HepG2 (cell line): ENCODE measurements around the gene ACAP3. TPM values are rescaled to one million over a fixed set of nuclear protein-coding genes. Genes with fewer than 3 reads are reported as not detected.

Experiments
- ATAC-seq: fragments of 200-7000 bp; cut with Tn5 transposase; 3 replicates; pipeline ENCODE4 v1.9.1; 2020; ENCODE audit warnings: mild to moderate bottlenecking, moderate library complexity
- BruUV-seq: library from RNA; stranded (reverse); fragments of 400-500 nt; replicated peaks from 2 replicates; lab custom pipeline; 2021; lab: Mats Ljungman, UMichigan
- CTCF ChIA-PET: fragments of 300-600 bp; formaldehyde crosslinking; extraction: SDS; loops from one replicate; lab custom pipeline; 2021; ENCODE audit warnings: low total read pairs, inconsistent platforms, low intra/inter-chr PET ratio; lab: Yijun Ruan, JAX
- POLR2A ChIA-PET: fragments of 350-600 bp; sonication (Branson Sonifier 250); formaldehyde crosslinking; loops from one replicate; lab custom pipeline; 2020; ENCODE audit warnings: antibody characterized with exemption, inconsistent platforms; lab: Yijun Ruan, JAX
- DNase-seq: peaks from one replicate; pipeline ENCODE4 v3.0.0-alpha.2; 2015; ENCODE audit warnings: low spot score
- FAIRE-seq: peaks from 3 replicates; lab custom pipeline; 2011; peaks lifted over from hg19 to GRCh38; lab: Jason Lieb, UNC
- H2AFZ ChIP-seq: one replicate; pipeline ENCODE4 v1.6.1; 2011; ENCODE audit warnings: low read length, inconsistent platforms
- H3K27ac ChIP-seq: fragments of 300-600 bp; 3 replicates; pipeline ENCODE4 v1.8.0; 2011; ENCODE audit warnings: mixed run types, mild to moderate bottlenecking, mixed read lengths, low read length, inconsistent platforms; ENCODE audit not compliant: insufficient read depth; ENCODE audit errors: extremely low read length
- H3K27me3 ChIP-seq, 2 experiments: fragments of 200-600 bp in 1 of 2; 2 replicates in 1 of 2; 3 replicates in 1 of 2; pipeline versions ENCODE4 v1.6.0 to v1.8.0; 2011; ENCODE audit warnings: low read length in 2 of 2, mild to moderate bottlenecking in 2 of 2, moderate library complexity in 2 of 2, inconsistent platforms in 1 of 2; ENCODE audit not compliant: insufficient read depth in 2 of 2, control insufficient read depth in 1 of 2
- H3K36me3 ChIP-seq, 2 experiments: fragments of 200-600 bp in 1 of 2; replicated peaks in 1 of 2; 2 replicates in 1 of 2; 3 replicates in 1 of 2; pipeline versions ENCODE4 v1.5.1 to v1.8.0; 2011; ENCODE audit warnings: low read length in 2 of 2, inconsistent platforms in 1 of 2; ENCODE audit not compliant: insufficient read depth in 2 of 2, control insufficient read depth in 1 of 2
- H3K4me1 ChIP-seq: 2 replicates; pipeline ENCODE4 v1.5.1; 2012; ENCODE audit warnings: low read length, inconsistent platforms; ENCODE audit not compliant: insufficient read depth
- H3K4me2 ChIP-seq: 2 replicates; pipeline ENCODE4 v1.6.0; 2011; ENCODE audit warnings: low read depth, low read length, inconsistent platforms
- H3K4me3 ChIP-seq, 3 experiments: fragments of 200-600 bp in 1 of 3; sonication (generic), shearing (Covaris generic) in 1 of 3; replicated peaks in 1 of 3; 2 replicates each; pipeline ENCODE4 v1.5.1; 2011 to 2016; ENCODE audit warnings: low read length in 3 of 3, inconsistent platforms in 2 of 3, low read depth in 2 of 3, mild to moderate bottlenecking in 2 of 3, control low read depth in 1 of 3, mixed read lengths in 1 of 3; ENCODE audit not compliant: insufficient read depth in 1 of 3
- H3K79me2 ChIP-seq: one replicate; pipeline ENCODE4 v1.6.1; 2011; ENCODE audit warnings: low read length, inconsistent platforms; ENCODE audit not compliant: insufficient read depth
- H3K9ac ChIP-seq: 2 replicates; pipeline ENCODE4 v1.6.0; 2011; ENCODE audit warnings: mild to moderate bottlenecking, low read depth, low read length, inconsistent platforms; ENCODE audit not compliant: insufficient read depth
- H3K9me3 ChIP-seq: 2 replicates; pipeline ENCODE4 v1.5.1; 2012; ENCODE audit warnings: mild to moderate bottlenecking, low read length
- H4K20me1 ChIP-seq: 2 replicates; pipeline ENCODE4 v1.6.0; 2011; ENCODE audit warnings: inconsistent platforms, mild to moderate bottlenecking, low read length, moderate library complexity; ENCODE audit not compliant: insufficient read depth
- FOXM1 ChIP-seq: sonication (generic); formaldehyde crosslinking; IDR thresholded peaks from 2 replicates; pipeline ENCODE4 v1.5.0; 2020; ENCODE audit warnings: missing genetic modification reagents
- KDM2A ChIP-seq: sonication (generic); formaldehyde crosslinking; IDR thresholded peaks from 2 replicates; pipeline ENCODE4 v1.4.0; 2020; ENCODE audit warnings: low read depth, missing genetic modification reagents, borderline replicate concordance
- MATR3 ChIP-seq: sonication (generic); formaldehyde crosslinking; IDR thresholded peaks from 2 replicates; pipeline ENCODE4 v1.4.0; 2020; ENCODE audit warnings: missing genetic modification reagents
- ZNF616 ChIP-seq: sonication (generic); formaldehyde crosslinking; IDR thresholded peaks from 2 replicates; pipeline ENCODE4 v1.5.0; 2020; ENCODE audit warnings: low read depth, mild to moderate bottlenecking, missing genetic modification reagents
- WGBS: methylation state at CpG from one replicate; pipeline ENCODE4 v1.1.6; 2017; ENCODE audit warnings: low lambda C conversion rate; 5-methylcytosine and 5-hydroxymethylcytosine counted together
- in situ Hi-C: cut with HindIII; loops from 2 replicates; pipeline ENCODE4 v1.10.0; 2017; ENCODE audit warnings: low pct_unique_long_range_greater_than_20kb; ENCODE audit not compliant: extremely low pct_ligation_motif_present
- intact Hi-C: fragments of 100-400 bp; cut with micrococcal nuclease; formaldehyde crosslinking; loops from one replicate; pipeline ENCODE4 v1.10.0; 2022; ENCODE audit not compliant: unreplicated experiment
- polyA plus RNA-seq, 8 experiments: library from polyadenylated mRNA; depleted of rRNA in 3 of 8; stranded (reverse) in 7 of 8; unstranded in 1 of 8; fragments of >200 nt; fragmentation: Illumina TruSeq in 4 of 8; extraction: Trizol in 4 of 8; gene quantifications; 2 replicates each; pipeline versions ENCODE4 v1.2.1 to v1.2.3, GENCODE V29; 2011 to 2016; ENCODE audit warnings: low read depth in 4 of 8, missing spikeins in 1 of 8, mixed read lengths in 1 of 8; ENCODE audit not compliant: insufficient read depth in 1 of 8
- total RNA-seq, 5 experiments: library from RNA; depleted of rRNA; stranded (reverse); fragments of >200 nt; fragmentation: Illumina TruSeq; extraction: Trizol; gene quantifications; 2 replicates each; pipeline ENCODE4 v1.2.3, GENCODE V29; 2016; ENCODE audit warnings: low read depth in 1 of 5
- TF ChIP-seq, protein P1 (sequence below): sonication (generic); formaldehyde crosslinking; IDR thresholded peaks from 2 replicates; pipeline ENCODE4 v1.8.0; 2022; ENCODE audit warnings: mild to moderate bottlenecking, missing genetic modification reagents, moderate library complexity
- TF ChIP-seq, protein P2 (sequence below): sonication (generic); formaldehyde crosslinking; IDR thresholded peaks from 2 replicates; pipeline ENCODE4 v1.5.1; 2020; ENCODE audit warnings: missing genetic modification reagents, mild to moderate bottlenecking, borderline replicate concordance
- TF ChIP-seq, protein P3 (sequence below): sonication (generic); formaldehyde crosslinking; IDR thresholded peaks from 2 replicates; pipeline ENCODE4 v1.8.1; 2023; ENCODE audit warnings: missing genetic modification reagents, inconsistent platforms, borderline replicate concordance
- TF ChIP-seq, protein P4 (sequence below): sonication (generic); formaldehyde crosslinking; IDR thresholded peaks from 2 replicates; pipeline ENCODE4 v1.9.0; 2022; ENCODE audit warnings: low read depth, missing genetic modification reagents
- TF ChIP-seq, protein P5 (sequence below): sonication (generic); formaldehyde crosslinking; IDR thresholded peaks from 2 replicates; pipeline ENCODE4; 2020; ENCODE audit warnings: missing genetic modification reagents, mild to moderate bottlenecking, borderline replicate concordance

ACAP3 gene
- total and polyA plus RNA-seq, 2 of the 13 experiments (the other 11 are each of a cell fraction or from before 2014, with no cell fraction given): 29.4 to 50.8 TPM

DNA sequence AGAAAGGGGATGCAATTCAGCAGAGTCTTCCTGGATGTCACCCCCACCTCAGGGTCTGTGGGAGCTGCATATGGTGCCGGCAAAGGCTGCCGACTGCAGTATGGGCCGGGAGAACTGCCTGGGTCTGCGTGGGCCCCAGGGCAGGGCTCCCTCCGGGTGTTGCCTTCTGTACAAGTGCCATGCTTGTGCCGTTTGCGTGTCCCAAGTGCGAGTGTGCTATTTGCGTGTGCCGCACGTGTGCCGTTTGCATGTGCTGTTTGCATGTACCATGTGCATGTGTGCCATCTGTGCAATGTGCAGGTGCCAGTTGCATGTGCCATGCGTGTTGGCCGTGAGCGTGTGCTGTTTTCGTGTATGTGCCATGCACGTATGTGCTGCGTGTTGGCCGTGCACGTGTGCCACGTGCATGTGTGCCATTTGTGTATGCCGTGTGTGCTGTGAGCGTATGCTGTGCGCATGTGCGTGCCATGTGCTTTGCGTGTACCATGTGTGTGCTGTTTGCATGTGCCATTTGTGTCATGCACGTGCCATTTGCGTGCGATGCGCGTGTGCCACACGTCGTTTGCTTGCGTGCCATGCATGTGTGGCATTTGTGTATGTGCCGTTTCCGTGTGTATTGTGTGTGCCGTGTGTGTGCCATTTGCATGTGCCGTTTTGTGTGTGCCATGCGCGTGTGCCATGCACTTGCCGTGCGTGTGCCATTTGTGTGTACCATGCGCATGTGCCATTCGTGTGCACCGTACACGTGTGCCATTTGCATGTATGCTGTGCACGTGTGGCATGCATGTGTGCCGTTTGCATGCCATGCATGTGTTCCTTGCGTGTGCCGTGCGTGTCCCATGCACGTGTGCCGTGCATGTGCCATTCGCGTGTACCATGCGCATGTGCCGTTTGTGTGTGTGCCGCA, 21.8 kb upstream of the ACAP3 start:
- no peak for FAIRE-seq
- DNase-seq: no peak
- Histone ChIP-seq H4K20me1 (0 out of 2 replicates have a peak, but pooled peaks cover under 1% of the 10 kb centered on the region), H3K36me3 (peaks cover 0 to 3% of the 10 kb centered on the region in 2 experiments; a peak in 1 of 5 replicates), H3K27me3 (0 out of 5 replicates have a peak, but pooled peaks cover 0 to 4% of the 10 kb centered on the region in 2 experiments), H3K9me3 (no peaks in the 10 kb centered on the region), H3K4me1 (peaks cover 36% of the 10 kb centered on the region), H3K27ac (no peak overlapping the region), H3K4me2 (peak overlapping the region; percentile 87; the same call in 1 of the 2 replicates), H3K79me2 (peaks cover 15% of the 10 kb centered on the region), H3K9ac (no peak overlapping the region), H2AFZ (no peak overlapping the region), H3K4me3 (no peak overlapping the region)
- no peak for ATAC-seq
- in situ Hi-C loops: no loop called here
- no TSS peak for BruUV-seq
- ChIA-PET POLR2A (interaction anchor here (1.4 kb wide), 2 partner anchors 18 to 25 kb away, joined by 3 to 5 read pairs; no protein-coding TSS in a partner anchor), CTCF (no interaction called here)
- intact Hi-C loops: no loop called here
- 95% methylated on average over 44 of the region's 58 CpGs for WGBS
- TF ChIP-seq ZNF616 (no peak), MATR3 (0 out of 2 replicates have a peak, but pooled peaks have one; percentile 13), FOXM1 (CRISPR knock-in tag) (no peak), KDM2A (peak; percentile 35)
- TF ChIP-seq, protein P1, sequence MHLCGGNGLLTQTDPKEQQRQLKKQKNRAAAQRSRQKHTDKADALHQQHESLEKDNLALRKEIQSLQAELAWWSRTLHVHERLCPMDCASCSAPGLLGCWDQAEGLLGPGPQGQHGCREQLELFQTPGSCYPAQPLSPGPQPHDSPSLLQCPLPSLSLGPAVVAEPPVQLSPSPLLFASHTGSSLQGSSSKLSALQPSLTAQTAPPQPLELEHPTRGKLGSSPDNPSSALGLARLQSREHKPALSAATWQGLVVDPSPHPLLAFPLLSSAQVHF (CRISPR knock-in tag): 0 out of 2 replicates have a peak, but pooled peaks have one; percentile 22
- TF ChIP-seq, protein P2, sequence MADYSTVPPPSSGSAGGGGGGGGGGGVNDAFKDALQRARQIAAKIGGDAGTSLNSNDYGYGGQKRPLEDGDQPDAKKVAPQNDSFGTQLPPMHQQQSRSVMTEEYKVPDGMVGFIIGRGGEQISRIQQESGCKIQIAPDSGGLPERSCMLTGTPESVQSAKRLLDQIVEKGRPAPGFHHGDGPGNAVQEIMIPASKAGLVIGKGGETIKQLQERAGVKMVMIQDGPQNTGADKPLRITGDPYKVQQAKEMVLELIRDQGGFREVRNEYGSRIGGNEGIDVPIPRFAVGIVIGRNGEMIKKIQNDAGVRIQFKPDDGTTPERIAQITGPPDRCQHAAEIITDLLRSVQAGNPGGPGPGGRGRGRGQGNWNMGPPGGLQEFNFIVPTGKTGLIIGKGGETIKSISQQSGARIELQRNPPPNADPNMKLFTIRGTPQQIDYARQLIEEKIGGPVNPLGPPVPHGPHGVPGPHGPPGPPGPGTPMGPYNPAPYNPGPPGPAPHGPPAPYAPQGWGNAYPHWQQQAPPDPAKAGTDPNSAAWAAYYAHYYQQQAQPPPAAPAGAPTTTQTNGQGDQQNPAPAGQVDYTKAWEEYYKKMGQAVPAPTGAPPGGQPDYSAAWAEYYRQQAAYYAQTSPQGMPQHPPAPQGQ (CRISPR knock-in tag): no peak
- TF ChIP-seq, protein P3, sequence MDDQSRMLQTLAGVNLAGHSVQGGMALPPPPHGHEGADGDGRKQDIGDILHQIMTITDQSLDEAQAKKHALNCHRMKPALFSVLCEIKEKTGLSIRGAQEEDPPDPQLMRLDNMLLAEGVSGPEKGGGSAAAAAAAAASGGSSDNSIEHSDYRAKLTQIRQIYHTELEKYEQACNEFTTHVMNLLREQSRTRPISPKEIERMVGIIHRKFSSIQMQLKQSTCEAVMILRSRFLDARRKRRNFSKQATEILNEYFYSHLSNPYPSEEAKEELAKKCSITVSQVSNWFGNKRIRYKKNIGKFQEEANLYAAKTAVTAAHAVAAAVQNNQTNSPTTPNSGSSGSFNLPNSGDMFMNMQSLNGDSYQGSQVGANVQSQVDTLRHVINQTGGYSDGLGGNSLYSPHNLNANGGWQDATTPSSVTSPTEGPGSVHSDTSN (CRISPR knock-in tag): no peak
- TF ChIP-seq, protein P4, sequence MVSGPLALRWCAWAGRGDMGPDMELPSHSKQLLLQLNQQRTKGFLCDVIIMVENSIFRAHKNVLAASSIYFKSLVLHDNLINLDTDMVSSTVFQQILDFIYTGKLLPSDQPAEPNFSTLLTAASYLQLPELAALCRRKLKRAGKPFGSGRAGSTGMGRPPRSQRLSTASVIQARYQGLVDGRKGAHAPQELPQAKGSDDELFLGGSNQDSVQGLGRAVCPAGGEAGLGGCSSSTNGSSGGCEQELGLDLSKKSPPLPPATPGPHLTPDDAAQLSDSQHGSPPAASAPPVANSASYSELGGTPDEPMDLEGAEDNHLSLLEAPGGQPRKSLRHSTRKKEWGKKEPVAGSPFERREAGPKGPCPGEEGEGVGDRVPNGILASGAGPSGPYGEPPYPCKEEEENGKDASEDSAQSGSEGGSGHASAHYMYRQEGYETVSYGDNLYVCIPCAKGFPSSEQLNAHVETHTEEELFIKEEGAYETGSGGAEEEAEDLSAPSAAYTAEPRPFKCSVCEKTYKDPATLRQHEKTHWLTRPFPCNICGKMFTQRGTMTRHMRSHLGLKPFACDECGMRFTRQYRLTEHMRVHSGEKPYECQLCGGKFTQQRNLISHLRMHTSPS (CRISPR knock-in tag): 0 out of 2 replicates have a peak, but pooled peaks have one; percentile 7
- TF ChIP-seq, protein P5, sequence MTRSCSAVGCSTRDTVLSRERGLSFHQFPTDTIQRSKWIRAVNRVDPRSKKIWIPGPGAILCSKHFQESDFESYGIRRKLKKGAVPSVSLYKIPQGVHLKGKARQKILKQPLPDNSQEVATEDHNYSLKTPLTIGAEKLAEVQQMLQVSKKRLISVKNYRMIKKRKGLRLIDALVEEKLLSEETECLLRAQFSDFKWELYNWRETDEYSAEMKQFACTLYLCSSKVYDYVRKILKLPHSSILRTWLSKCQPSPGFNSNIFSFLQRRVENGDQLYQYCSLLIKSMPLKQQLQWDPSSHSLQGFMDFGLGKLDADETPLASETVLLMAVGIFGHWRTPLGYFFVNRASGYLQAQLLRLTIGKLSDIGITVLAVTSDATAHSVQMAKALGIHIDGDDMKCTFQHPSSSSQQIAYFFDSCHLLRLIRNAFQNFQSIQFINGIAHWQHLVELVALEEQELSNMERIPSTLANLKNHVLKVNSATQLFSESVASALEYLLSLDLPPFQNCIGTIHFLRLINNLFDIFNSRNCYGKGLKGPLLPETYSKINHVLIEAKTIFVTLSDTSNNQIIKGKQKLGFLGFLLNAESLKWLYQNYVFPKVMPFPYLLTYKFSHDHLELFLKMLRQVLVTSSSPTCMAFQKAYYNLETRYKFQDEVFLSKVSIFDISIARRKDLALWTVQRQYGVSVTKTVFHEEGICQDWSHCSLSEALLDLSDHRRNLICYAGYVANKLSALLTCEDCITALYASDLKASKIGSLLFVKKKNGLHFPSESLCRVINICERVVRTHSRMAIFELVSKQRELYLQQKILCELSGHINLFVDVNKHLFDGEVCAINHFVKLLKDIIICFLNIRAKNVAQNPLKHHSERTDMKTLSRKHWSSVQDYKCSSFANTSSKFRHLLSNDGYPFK (CRISPR knock-in tag): 0 out of 2 replicates have a peak, but pooled peaks have one; percentile 3
